ENCODE results near the gene MRPL28.
"Not testable (repeated sequence)": the region's sequence is repeated elsewhere in the genome, so short reads cannot be mapped to it uniquely, and the experiment has no call there.

Gene MRPL28

DNA sequence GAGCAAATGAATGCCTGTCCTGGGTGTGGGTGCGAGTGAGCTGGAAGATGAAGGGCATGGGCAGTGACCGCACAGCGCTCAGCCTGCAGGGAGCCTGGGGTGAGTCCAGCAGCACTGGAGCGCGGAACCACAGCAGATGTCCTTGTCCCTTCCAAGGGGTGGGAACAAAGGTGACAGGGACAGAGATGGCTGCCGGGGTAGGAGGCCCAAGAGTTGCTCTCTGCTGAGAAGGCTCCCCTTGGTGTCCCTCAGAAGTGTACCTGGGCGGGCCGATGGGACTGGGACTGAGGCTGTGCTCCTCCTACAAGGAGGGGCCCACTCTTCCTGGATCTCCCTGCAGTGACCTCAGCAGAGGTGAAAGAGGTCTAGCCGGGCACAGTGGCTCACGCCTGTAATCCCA lies 19.0 kb upstream of the MRPL28 start:
- DNase-seq (ENCODE audit: low read depth), result no peak

DNA sequence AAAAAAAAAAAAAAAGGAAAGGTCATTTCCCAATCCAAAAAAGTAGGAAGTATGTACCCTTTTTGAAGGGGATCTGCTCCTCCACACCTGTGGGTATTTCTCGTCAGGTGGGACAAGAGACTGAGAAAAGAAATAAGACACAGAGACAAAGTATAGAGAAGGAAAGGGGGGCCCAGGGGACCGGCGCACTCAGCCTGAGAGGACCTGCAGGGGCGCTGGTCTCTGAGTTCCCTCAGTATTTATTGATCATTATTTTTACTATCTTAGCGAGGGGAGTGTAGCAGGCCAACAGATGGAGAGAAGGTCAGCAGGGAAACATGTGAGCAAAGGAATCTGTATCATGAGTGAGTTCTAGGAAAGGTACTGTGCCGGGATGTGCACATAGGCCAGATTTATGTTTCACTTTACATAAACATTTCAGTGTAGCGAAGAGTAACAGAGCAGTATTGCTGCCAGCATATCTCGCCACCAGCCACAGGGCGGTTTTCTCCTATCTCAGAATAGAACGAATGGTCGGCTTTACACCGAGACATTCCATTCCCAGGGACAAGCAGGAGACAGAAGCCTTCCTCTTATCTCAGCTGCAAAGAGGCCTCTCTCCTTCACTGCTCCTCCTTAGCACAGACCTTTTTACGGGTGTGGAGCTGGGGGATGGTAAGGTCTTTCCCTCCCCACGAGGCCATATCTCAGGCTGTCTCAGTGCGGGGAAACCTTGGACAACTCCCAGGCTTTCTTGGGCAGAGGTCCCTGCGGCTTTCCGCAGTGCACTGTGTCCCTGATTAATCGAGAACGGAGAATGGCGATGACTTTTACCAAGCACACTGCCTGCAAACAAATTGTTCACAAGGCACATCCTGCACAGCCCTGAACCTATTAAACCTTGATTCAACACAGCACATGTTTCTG lies 17.7 kb upstream of the MRPL28 start:
- not testable (repeated sequence) for DNase-seq (ENCODE audit: low read depth)

DNA sequence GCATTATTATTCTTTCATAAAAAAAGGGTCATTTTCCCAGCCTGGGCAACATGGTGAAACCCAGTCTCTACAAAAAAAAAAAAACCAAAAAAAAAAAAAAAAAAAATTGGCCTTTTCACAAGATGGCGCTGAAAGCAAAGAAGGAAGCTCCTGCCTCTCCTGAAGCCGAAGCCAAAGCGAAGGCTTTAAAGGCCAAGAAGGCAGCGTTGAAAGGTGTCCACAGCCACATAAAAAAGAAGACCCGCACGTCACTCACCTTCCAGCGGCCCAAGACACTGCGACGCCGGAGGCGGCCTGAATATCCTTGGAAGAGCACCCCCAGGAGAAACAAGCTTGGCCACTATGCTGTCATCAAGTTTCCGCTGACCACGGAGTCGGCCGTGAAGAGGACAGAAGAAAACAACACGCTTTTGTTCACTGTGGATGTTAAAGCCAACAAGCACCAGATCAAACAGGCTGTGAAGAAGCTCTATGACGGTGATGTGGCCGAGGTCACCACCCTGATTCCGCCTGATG lies 16.4 kb upstream of the MRPL28 start:
- no peak for DNase-seq (ENCODE audit: low read depth)

DNA sequence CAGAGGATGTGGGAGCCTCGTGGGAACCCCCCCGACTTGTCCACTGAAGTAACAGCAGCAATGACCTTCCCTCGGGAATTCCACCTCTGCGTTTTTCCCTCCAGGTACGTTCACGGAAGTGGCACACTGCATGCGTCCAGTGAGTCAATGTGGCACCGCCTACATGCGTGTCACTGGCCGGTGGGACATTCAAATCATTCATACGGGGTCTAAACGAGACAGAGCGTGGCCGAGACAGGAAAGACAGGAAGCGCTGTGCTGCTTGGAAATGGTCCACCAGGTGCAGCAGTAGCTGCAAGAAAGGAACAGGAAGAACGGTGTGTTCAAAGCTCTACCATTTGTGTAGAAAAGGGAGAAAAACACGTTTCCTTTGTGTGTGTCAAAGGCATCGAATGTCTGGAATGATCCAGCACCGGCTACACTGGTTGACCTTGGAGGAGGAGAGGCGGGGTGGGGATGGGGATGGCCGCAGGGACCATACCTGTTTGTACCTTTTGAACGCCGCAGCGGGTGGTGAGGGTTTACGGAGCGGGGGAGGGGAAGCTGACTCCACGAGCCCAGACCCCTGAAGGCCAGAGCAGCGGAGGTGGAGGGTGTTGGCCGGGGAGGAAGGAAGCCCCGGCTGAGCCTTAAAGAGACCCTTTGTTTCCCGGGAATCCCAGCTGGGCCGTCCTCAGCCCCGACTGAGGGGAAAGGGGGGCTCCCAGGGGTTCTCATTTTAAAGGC lies 13.2 kb upstream of the MRPL28 start:
- peak; percentile 59 for DNase-seq (ENCODE audit: low read depth)

DNA sequence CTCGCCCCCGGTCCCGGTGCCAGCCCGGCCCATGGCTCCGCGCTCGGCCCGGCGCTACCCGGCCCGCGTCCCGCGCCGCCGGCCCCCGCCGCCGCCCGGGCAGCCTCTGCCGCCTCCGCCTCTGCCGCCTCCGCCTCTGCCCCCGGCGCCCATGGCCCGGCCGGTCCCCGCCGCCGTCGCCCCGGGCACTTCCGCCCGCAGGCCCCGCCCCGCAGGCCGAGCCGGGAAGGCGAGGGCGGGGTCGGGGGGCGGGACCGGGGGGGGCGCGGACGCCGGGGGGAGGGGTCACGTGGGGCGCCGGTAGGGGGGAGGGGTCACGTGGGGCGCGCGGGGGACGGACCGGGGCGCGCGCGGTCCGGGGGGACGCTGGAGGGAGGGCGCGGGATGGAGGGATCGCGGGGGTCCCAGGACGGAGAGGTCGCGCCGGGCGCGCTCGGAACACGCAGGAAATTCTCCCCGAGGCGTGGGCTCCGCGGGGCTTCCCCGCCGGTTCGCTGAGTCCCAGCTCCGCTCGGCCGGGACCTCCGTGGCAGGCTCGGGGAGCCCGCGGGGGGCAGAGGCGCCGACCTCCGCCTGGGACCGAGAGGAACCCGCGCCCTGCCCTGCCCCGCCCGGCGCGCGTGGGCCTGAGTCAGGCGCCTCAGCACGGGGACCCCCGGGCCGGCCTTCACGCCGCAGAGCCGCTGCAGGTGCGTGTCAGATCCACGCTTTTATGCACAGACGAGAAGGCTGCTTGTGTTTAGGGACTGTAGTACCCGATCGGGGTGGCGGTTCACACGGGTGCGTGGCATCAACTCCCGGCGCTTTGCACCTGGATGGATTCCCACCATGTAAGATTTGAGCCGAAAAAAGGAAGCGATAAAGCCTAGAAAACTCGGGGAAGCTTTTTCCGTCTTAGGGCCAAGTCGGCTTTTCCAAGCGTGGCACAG lies 11.7 kb upstream of the MRPL28 start, which contains the start of gene PGAP6:
Gene PGAP6, minus strand, starts transcription at position 190 of the 929 bp plus-strand sequence. Its CDS starts 157 bp downstream, at position 33.
- peak; percentile 56 for DNase-seq (ENCODE audit: low read depth)

DNA sequence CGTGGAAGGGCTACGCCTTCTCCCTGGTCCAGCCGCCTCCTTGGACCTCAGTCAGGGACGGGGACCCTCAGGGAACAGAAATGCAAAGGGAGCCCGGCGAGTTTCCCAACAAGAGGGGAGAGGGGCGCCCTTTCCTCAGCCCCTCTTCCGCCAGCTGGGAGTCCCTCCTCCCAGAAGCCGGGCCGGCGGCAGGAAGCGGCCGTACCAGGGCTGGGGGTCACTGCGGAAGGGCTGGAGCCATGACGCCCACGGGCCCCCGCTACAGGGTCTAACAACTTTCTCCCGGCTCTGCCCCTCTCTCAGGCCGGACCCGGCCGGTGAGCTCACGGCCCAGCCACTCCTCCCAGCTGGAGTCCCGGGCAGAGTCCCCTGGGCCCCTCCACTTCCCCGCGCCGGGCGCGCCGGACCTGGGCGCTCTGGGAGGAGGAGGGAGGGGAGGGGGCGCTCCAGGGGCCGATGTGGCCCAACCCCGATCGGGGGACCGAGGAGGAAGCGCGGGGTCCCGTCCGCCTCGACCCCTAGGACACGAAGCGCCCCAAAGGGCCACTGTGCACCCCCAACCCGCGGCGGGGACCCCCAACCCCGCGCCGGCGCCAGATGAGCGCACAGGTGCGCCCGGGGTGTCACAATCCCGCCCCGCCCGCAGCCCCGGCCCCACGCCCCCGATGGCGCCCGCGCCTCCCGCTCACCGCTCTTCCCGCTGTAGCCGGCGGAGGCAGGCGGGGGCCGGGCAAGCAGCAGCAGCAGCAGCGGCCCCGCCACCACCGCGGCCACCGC lies 10.9 kb upstream of the MRPL28 start:
- no peak for DNase-seq (ENCODE audit: low read depth)

DNA sequence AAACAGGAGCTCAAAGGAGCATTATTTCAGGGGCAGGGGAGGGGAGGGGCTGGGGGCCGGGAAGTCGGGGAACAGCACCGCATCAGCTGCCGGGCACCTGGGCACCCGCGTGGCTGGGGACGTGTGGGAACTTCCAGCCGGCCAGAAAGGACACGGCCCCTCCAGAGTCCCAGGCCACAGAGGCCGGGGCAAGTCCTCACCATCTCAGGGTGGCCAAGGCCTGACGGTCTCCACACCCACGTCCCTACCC lies 10.3 kb upstream of the MRPL28 start:
- no peak for DNase-seq (ENCODE audit: low read depth)

DNA sequence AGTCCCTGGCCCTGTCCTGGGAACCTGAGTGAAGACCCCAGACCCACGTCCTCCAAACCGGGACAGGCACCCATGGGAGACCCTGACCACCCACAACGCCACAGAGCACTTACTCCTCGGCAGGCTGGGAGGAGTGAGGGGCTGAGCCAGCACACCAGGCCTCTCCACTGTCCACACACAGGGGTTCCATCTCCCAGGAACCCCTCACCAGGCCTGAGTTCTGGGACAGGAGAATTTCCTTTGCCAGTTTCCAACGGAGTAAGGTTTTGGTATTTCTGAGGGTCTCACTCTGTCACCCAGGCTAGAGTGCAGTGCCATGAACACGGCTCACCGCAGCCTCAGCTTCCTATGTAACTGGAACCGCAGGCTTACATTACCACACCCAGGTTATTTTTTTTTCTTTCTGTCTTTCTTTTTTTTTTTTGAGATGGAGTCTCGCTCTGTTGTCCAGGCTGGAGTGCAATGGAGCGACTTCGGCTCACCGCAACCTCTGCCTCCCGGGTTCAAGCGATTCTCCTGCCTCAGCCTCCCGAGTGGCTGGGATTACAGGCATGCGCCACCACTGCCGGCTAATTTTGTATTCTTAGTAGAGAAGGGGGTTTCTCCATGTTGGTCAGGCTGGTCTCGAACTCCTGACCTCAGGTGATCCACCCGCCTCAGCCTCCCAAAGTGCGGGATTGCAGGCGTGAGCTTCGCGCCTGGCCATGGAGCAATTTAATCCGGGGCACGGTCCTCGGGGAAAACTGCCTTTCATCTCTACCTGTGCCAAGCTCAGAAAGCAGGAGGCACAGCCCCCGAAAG lies 9.8 kb upstream of the MRPL28 start:
- no peak for DNase-seq (ENCODE audit: low read depth)

DNA sequence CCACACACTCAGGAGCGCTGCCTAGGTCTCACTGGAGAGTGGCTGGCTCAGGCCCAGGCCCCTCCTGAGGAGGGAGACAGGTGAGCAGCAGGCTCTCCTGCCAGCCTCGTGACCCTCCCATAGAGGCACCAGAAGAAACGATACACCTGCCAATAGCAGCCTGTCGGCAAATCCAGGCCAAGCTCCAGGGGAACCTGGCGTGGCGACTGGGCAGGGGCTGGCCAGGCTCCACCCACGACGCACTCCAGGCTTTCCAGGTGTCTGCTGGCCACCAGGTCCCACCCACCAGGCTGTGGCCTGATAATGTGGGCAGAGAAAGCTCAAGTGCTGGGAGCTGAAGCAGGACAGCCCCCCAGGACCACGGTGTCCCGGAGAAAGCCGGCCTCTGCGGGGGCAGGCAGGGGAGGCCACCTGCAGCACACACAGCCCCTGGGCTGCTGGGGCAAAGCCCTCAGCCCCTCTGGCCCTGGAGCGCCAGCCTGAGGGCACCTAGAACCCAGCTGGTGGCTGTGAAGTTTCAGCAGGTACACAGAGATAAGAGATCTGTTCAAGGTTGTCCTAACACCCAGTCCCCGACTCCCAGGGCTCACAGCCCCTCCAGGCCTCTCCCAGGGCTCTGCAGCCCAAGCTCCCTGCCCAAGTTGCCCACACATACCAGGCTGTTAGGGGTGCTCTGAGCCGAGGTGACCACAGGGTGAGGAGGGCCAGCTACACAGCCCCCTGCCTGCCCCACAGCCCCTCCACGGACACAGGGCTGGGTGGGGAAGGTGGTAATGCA lies 9.0 kb upstream of the MRPL28 start:
- no peak for DNase-seq (ENCODE audit: low read depth)

DNA sequence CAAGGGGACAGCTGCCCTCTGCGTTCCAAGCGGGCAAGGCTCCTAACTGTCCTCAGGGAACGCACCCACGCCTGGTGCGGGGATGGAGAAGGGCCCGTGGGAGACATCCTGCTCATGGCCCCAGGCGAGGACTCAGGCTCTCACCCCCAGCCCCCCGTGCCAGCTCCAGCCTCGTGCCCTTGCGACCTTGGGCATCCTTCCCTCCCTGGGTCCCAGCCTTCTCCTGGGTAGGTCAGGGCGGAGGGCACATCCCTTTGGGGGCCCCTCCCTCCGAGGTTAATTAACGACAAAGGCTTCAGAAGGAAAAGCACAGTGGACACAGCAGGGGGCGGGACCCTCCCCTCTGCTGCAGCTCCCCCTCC lies 8.5 kb upstream of the MRPL28 start:
- no peak for DNase-seq (ENCODE audit: low read depth)

DNA sequence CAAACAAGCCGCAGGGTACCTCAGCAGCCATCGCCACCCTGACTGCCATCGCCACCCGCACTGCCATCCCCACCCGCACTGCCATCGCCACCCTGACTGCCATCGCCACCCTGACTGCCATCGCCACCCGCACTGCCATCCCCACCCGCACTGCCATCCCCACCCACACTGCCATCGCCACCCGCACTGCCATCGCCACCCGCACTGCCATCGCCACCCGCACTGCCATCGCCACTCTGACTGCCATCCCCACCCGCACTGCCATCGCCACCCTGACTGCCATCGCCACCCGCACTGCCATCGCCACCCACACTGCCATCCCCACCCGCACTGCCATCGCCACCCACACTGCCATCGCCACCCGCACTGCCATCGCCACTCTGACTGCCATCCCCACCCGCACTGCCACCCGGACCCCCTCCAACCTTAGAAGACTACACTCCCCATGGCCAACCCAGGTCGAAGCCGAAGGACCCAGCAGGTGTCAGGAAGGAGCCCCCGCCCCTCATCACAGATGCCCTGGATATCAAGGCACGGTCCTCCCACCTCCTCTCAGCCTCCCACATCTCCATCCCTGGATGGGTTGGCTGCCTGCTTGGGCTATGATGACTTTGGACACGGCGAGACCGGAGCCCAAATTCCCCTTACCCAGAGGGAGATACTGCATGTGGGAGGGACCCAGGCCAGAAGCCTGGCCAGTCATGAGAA lies 7.9 kb upstream of the MRPL28 start:
- not testable (repeated sequence) for DNase-seq (ENCODE audit: low read depth)

DNA sequence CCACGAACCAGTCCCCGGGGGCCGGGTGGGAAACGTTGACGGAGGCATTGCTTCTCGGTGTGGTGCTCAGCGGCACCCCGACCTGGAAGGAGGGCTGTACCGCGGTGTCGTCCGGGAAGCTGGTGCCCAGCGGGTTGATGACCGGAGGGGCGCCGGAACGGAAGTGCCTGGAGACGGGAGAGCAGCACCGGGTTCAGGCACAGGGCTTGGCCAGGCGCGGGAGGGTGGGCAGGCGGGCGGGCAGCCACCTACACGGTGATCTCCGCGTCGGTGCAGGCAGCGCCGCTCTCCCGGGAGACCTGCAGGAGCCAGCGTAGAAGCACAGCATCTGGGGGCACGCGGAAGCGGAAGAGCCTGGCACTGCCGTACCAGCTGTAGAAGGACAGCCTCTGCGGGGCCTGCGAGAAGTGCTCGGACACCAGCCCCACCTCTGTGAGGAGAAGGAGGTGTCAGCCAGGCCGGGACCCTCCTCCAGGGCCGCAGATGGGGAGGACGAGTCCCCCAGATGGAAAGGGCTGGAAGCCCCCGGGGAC lies 7.1 kb upstream of the MRPL28 start:
- DNase-seq (ENCODE audit: low read depth), result no peak

DNA sequence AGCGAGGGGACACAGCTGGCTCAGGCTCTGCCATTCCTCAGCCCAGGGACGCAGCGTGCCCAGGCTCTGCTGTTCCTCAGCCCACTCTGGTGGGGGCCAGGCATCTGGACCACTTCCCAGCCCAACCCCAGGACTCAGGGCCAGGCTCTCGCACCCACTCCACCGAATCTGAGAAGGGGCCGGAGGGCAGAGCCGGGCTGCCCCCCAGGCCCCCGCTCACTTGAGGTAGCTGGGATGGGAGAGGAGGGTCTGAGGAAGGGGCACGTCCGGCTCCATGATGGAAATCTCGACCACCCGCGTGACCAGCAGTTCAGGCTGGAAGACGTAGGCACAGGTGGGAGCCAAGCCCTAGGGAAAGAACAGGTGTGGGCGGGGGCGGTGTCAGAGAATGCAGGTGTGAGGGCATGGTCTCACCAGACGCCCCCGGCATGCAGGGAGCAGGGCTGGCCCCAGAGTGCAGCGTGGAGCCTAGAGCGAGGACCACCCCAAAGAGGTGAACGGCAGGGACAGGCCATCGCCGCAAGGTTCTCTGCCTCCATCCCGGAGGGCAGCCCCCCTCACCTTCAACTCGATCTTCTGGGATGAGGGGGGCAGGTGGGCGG lies 6.6 kb upstream of the MRPL28 start:
- no peak for DNase-seq (ENCODE audit: low read depth)

DNA sequence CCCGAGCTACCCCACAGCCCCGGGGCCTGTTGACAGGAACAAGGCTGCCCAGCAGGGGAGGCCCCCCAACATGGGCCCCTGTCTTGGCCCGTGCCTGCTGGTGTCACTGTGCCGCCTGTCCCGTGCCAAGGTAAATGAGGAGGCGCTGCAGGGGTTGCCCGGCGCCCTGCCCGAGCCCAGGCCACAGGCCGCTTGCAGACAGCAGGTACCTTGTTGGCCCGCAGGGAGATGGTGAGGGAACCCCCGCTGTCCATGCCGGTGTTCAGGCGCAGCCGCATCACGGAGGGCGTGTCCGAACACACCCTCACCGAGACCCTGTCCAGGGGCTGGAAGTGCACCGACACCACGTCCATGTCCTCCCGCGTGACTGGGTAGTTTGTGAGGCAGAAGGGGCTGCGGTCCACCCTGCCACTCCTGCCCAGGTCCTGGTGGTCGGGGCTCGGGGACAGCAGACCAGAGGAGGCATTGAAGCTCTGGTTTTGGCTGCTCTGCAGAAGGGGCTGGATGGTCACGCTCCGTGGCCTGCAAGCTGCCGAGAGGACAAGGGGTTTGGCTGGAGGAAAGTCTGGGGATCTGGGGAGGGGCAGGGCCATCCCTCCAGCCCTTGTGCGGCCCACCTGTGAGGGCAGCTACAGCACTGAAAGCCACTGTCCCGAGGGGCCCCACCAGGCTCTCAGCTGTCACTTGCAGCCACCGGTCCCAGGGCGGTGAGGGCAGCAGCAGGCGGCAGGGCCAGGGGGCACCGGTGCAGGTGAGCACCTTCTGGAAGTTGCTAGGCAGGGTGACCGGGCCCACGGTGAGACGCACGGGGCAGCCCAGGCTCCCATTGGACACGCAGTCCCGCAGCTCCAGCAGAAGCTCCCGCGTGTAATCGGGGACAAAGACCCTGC lies 5.8 kb upstream of the MRPL28 start:
- DNase-seq (ENCODE audit: low read depth), result no peak

DNA sequence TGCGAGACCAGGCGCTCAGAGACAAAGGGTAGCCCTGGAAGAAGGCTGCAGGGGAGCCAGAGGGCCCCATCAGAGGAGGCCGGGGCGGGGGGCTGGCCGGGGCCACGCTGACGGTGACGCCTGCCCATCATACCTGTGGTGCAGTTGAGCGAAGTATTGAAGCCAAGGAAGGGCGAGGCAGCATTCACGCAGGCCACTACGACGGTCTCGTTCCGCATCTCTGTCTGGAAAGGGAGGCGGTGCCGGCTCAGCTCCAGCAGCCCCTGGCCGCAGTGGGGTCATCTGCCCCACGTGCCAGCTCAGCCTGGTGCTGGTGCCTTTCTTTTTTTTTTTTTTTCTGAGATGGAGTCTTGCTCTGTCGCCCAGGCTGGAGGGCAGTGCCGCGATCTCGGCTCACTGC lies 4.9 kb upstream of the MRPL28 start:
- no peak for DNase-seq (ENCODE audit: low read depth)

DNA sequence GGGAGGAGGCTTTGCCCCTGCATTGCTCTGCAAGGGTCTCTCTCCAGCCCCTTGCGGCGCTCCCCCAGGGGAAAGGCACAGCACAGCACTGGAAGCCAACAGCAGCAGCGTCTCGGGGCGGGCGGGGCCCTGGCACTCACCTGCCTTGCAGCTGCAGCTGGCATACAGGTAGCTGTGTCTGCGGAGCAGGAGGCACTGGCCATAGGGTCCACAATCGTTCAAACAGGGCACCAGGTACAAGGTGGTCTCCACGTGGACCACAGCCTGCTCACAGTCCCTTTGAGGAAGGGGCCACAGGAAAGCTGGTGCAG lies 4.2 kb upstream of the MRPL28 start:
- no peak for DNase-seq (ENCODE audit: low read depth)

DNA sequence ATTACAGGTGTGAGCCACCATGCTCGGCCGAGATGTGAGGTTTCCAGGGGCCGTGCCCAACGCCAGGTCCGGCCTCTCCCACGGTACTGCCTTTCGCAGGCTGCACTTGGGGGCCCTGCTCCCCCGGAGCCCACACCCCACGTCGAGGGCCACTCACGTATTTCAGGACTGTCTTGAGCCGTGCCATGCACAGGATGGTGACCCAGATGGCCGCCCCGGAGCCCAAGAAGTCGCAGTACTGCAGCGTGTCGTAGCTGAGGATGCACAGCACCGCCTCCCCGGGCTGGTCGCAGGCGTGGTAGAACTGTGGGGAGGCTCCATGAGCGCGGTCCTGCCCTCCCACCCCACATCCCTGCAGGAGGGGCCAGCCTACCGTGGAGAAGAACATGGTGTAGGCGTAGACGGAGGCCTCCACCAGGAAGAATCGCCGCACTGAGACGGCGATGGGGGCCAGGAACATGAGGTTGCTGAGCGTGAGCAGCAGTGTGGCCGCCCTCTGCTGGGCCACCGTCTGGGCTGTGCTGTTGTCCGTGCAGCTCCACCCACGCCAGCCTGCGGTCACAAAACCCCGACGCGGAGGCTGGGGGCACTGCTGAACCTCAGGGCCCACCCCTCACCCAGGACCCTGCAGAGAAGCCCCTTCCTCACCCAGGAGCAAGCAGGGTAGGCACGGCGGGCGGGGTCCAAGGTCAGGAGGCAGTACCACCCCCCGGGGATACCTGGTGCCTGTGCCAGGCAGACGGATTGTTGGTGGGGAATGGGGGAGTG lies 3.7 kb upstream of the MRPL28 start:
- DNase-seq (ENCODE audit: low read depth), result no peak

Data from T-helper 22 cell (primary cell).